ENCODE data around the gene ACADVL. TPM values are rescaled to one million over a fixed set of nuclear protein-coding genes. Genes with fewer than 3 reads are reported as not detected.

The ACADVL gene
- total RNA-seq, 1 experiment from 2014 or later, result 283 TPM

- no CpG with 5 or more reads among the region's 14 CpGs for WGBS (ENCODE audit: extremely low coverage, insufficient read length, low lambda C conversion rate)
- H2AK5ac ChIP-seq (ENCODE audit: insufficient read length, low read length), result no peak overlapping the region
- no peak overlapping the region for H4K91ac ChIP-seq (ENCODE audit: insufficient read length, low read depth, low read length)
- no peaks in the 10 kb centered on the region for H3K23me2 ChIP-seq (ENCODE audit: insufficient read length, low read depth, low read length, poor library complexity, severe bottlenecking)
- no peak overlapping the region for H3K23ac ChIP-seq (ENCODE audit: insufficient read length, low read depth, low read length)
- H3K9ac ChIP-seq (ENCODE audit: extremely low read depth, insufficient read length, low read length), result no peak overlapping the region
- Mint-ChIP-seq H3K27me3 (ENCODE audit: low read depth) (peaks cover 10% of the 10 kb centered on the region), H3K4me1 (0 out of 4 replicates have a peak, but pooled peaks cover 0 to 4% of the 10 kb centered on the region in 2 experiments), H3K4me3 (no peak overlapping the region), H3K36me3 (ENCODE audit: insufficient read depth in 1 of 3, low read depth in 3 of 3) (peaks cover 0 to 5% (median 3%) of the 10 kb centered on the region in 3 experiments; a peak in 2 of 7 replicates), H3K9me3 (no peaks in the 10 kb centered on the region), H3K27ac (no peak overlapping the region; a peak in 2 of 7 replicates)
- H3K27ac ChIP-seq (ENCODE audit: insufficient read length, low read depth, low read length), result no peak overlapping the region
- H3K18ac ChIP-seq (ENCODE audit: insufficient read length, low read depth, low read length), result no peak overlapping the region
- no peaks in the 10 kb centered on the region for H3K27me3 ChIP-seq (ENCODE audit: insufficient read depth, low read length)
- H4K20me1 ChIP-seq (ENCODE audit: control insufficient read depth, insufficient read depth, insufficient read length), result no peaks in the 10 kb centered on the region
- H3K56ac ChIP-seq (ENCODE audit: insufficient read length, low read depth, low read length), result no peak overlapping the region
- no peak for TF ChIP-seq CTCF (conservative IDR thresholded peaks at IDR 0.05)
- no peak overlapping the region for H4K8ac ChIP-seq (replicated peaks; ENCODE audit: insufficient read length, low read depth, low read length)
- DNase-seq, result no peak
- no peak overlapping the region for H3K4ac ChIP-seq (ENCODE audit: low read depth, low read length)
- H2BK12ac ChIP-seq (ENCODE audit: insufficient read length, low read depth, low read length), result no peak overlapping the region
- no peak overlapping the region for H3K14ac ChIP-seq (ENCODE audit: insufficient read depth, low read length)
- H3K79me1 ChIP-seq (ENCODE audit: insufficient read depth, low read depth, low read length, poor library complexity, severe bottlenecking), result no peaks in the 10 kb centered on the region
- H2BK15ac ChIP-seq (ENCODE audit: low read depth, low read length), result no peak overlapping the region
- no peak overlapping the region for H2BK120ac ChIP-seq (ENCODE audit: low read depth, low read length, poor library complexity, severe bottlenecking)
- H4K5ac ChIP-seq (ENCODE audit: insufficient read length, low read depth, low read length), result no peak overlapping the region
- no peak overlapping the region for H3T11ph ChIP-seq (ENCODE audit: low read length)
- no peaks in the 10 kb centered on the region for H3K4me1 ChIP-seq (ENCODE audit: insufficient read depth, low read length)
- H3K4me2 ChIP-seq (ENCODE audit: insufficient read depth, insufficient read length, low read length), result no peak overlapping the region
- H2AFZ ChIP-seq (ENCODE audit: low read length), result no peak overlapping the region
- no peak overlapping the region for H2BK5ac ChIP-seq (ENCODE audit: insufficient read length, low read length)
- no peaks in the 10 kb centered on the region for H3K9me3 ChIP-seq (ENCODE audit: control insufficient read depth, low read depth, low read length)
- H3K79me2 ChIP-seq (ENCODE audit: insufficient read depth, low read length), result no peaks in the 10 kb centered on the region
- H2BK20ac ChIP-seq (ENCODE audit: low read depth, low read length, poor library complexity, severe bottlenecking), result no peak overlapping the region
Observed at GRCh38 chr17:7184091-7184488, 35.6 kb upstream of the ACADVL start.
